Stimulated activated CD8-positive, alpha-beta memory T cell treated with anti-CD3 and anti-CD28 coated beads, Interleukin-12 subunit alpha, Interleukin-12 subunit beta, amount 100 ng/mL, for 1 hour (primary cell): ENCODE measurements around the gene NEUROG1.

Experiments used
- DNase-seq: peaks from one replicate; pipeline ENCODE4 v3.0.0-alpha.2; 2020; ENCODE audit warnings: low read depth

The NEUROG1 gene

GRCh38 chr5:135564331-135564730, 28.6 kb upstream of the NEUROG1 start:
- DNase-seq: no peak

GRCh38 chr5:135561266-135561665, 25.5 kb upstream of the NEUROG1 start:
- no peak for DNase-seq

- peak; percentile 20 for DNase-seq
Measured at GRCh38 chr5:135560858-135561257, 25.1 kb upstream of the NEUROG1 start.

- no peak for DNase-seq
Measured at GRCh38 chr5:135559354-135559753, 23.6 kb upstream of the NEUROG1 start.

GRCh38 chr5:135557076-135557838, 21.5 kb upstream of the NEUROG1 start:
- no peak for DNase-seq

- no peak for DNase-seq
Measured at GRCh38 chr5:135556620-135557019, 20.9 kb upstream of the NEUROG1 start.

GRCh38 chr5:135555530-135555929, 19.8 kb upstream of the NEUROG1 start:
- no peak for DNase-seq

DNA sequence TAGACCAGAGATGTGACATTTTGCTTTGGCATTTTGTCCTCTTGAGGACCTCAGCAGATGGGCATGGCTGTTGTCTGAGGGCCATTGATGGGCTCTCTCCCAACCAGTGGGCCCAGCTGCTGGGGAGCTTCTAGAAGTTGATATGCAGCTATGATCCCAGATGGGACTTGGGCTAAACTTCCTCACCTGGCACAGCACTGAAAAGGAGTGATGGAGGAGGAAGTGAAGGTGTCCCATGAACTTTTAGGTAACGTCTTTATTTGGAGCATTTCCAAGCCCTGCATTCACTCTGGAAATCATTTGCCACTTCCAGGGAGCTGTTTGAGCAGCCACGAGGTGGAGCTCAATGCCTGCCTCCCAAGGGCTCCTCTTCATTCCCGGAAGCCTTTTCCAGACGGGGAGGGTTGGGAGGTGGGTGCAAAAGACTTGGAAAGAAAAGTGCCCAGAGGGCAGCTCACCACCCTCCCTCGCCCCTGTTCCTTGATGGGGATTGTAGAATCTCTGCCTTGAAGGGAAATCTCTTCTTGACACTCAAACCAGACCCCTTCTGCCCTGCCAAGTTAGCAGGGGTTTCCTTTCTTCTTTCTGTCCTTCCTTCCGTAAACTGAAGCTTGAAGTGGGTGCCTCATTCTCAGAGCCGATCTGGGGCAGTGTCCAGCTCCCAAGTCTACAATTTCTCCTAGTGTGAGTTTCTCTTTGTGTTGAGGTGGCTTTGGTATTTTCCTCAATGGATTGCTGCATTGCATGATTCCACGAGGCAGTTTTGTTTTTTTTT, 18.1 kb upstream of the NEUROG1 start:
- no peak for DNase-seq

DNA sequence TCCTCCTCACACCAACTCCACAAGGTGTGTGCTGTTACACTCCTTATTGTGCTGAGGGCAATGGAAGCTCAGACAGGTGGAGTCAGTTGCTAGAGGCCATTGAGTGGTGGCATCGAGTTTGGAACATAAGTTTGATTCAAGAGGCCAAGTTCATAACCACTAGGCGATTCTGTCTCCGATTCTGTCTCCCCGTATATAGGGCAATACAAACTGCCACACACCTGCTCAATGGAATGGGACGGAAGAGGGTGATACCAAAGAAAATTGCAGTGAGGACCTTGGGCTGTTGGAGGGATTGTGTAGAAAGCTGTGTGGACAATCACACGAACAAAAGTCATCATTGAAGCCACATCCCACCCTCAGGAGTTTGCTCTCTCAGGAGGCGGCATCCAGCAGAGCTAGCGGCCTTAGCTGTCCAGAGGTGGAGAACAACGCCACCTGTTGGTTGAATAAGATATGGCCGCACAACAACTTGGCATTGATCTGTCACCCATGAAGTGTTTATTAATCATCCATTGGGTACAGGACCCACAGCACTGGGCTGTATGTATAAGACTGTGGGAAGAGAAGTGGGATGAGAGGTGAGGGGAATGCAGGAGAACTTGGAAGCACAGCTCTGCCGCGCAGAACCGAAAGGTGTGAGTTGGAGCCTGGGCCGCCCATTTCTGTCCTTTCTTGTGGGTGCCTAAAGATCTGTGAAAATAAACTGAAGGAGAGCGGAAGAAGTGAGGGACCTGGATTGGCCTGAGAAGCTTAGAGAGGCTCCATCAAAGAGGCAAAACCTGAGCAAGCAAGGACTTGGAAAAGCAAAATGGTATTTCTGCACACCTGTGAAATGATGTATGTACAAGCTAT, 16.1 kb upstream of the NEUROG1 start:
- DNase-seq: no peak

DNA sequence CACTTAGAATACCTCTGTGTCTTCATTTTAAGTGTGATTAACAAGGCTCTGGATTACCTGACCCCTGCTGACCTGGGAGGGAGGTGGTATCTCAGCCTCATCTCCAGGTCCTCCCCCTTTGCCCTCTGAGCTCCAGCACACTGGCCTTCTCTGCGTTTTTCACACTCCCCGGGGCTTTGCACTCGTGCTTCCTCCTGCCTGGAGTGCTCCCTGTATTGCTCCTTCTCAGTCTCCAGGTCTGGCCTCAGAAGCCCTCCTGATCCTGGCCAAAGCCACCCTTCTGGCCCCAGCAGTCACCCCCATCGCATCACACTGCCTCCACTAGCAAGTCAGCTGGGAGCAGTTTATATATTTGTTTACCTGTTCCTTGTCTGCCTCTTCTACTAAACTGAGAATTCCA, 13.6 kb upstream of the NEUROG1 start:
- DNase-seq: no peak

- DNase-seq: no peak
Measured at GRCh38 chr5:135547590-135548254, 12.0 kb upstream of the NEUROG1 start.

GRCh38 chr5:135546912-135547311, 11.1 kb upstream of the NEUROG1 start:
- DNase-seq: no peak

GRCh38 chr5:135546101-135546500, 10.3 kb upstream of the NEUROG1 start:
- no peak for DNase-seq

GRCh38 chr5:135545099-135545498, 9.3 kb upstream of the NEUROG1 start:
- no peak for DNase-seq

DNA sequence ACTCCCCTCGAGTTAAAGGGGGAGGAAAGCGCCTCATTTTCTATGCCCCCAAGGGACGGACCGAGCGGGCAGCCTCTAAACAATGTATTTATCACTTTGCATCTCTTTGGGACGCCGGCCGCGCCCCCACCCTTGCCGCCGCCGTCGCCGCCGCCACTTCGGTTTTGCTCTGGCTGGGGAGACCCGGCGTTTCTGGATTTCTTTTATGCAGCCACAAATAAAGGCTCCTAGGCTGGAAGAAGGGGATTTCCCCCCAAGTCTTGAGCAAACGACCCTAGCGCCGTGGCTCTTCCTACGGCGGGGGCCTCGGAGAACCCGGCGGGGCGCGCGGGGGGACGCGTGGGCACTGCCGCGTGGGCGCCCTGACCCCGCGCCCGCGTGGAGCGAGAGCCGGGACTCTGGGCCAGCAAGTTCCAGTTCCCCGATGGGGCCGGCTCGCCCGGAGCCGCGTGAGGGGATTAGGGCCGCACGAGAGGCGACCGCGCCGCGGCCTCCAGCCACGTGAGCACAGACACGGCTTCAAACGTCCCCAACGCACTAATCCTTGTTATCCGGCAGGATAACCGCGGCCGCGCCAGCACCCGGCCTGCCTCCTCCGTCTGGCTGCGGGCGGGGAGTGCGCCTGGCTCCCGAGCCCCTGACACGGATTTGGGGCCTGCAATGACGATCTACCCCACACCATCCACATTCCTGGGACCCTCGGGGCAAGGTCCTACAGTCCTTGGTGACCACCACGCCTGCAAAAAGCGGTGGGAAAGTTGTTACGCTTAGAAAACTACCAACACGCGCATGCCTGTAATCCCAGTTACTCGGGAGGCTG, 7.9 kb upstream of the NEUROG1 start:
- no peak for DNase-seq

GRCh38 chr5:135543001-135543484, 7.3 kb upstream of the NEUROG1 start:
- DNase-seq: no peak

- DNase-seq: no peak
Measured at GRCh38 chr5:135541807-135542502, 6.2 kb upstream of the NEUROG1 start.

GRCh38 chr5:135539430-135540005, 3.8 kb upstream of the NEUROG1 start:
- DNase-seq: no peak

DNA sequence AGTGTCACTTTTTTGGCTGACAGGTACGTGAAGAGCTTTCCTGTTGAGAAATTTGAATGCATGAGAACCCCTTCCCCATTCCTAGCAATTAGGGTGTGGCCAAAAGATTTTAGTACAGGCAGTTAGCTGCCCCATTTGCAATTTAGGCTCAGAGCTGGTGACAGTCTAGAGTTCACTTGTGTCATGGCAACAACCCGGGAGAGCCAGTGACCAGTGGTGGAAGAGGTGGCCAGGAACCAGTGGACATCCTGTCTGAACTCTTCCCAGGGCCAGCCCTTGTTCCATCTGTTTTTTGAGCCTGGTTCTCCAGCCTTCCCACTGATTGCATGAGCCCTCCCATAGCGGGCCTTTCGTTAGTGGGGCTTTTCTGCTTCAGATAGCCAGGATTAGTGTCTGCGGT, 2.5 kb upstream of the NEUROG1 start:
- DNase-seq: no peak

DNA sequence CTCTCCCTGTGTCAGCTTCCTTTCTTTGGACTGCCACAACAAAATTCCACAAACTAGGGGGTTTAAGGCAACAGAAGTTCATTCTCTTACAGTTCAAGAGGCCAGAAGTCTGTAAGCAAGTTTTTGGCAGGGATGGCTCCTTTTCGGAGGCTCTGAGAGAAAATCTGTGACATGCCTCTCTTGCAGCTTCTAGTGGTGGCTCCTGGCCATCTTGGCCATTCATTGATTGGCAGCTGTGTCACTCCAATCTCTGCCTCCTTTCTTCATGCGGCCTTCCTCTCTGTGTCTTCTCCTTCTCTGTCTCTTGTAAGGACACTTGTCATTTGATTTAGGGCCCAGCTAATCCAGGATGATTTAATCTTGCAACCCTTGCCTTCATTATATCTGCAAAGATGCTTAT, 2.0 kb upstream of the NEUROG1 start:
- DNase-seq: no peak
